ENCODE measurements around the gene NMRAL1. TPM values are rescaled to one million over a fixed set of nuclear protein-coding genes. Genes with fewer than 3 reads are reported as not detected.

Gene NMRAL1
- total and polyA plus RNA-seq, 10 of the 15 experiments (the other 5 are each of a cell fraction or from before 2014, with no cell fraction given) = 4.8 to 102 (median 62.5) TPM

- WGBS (ENCODE audit: insufficient coverage, insufficient replicate concordance, low lambda C conversion rate, missing lambda C conversion rate) = 71% methylated on average over 7 of the region's 7 CpGs
- TF ChIP-seq RCOR1 (conservative IDR thresholded peaks at IDR 0.05; ENCODE audit: low read depth, low read length) = no peak
- no peak for TF ChIP-seq TCF3 (IDR thresholded peaks at IDR 0.05; ENCODE audit: borderline replicate concordance, insufficient read depth, low read depth, low read length)
- no peak for TF ChIP-seq IRF4 (IDR thresholded peaks at IDR 0.05; ENCODE audit: low read depth, low read length)
- TF ChIP-seq ZNF384 (IDR thresholded peaks at IDR 0.05; ENCODE audit: borderline replicate concordance, low read depth, low read length) = no peak
- no peak for TF ChIP-seq LARP7 (IDR thresholded peaks at IDR 0.05)
- no peak overlapping the region for H3K4me3 ChIP-seq
- POLR2A ChIA-PET = no interaction called here
- no peak overlapping the region for H2AFZ ChIP-seq (ENCODE audit: control insufficient read depth, low read depth, low read length)
- H3K27me3 ChIP-seq (replicated peaks in 1 of 2; ENCODE audit: control insufficient read depth in 2 of 2, insufficient read depth in 2 of 2, low read length in 1 of 2) = no peaks in the 10 kb centered on the region
- DNase-seq (ENCODE audit: low read depth, low spot score) (no peak), ATAC-seq (no peak), FAIRE-seq (no peak)
- in situ Hi-C loops (cut with MboI) = no loop called here
- no peaks in the 10 kb centered on the region; a peak in 2 of 4 replicates for H3K36me3 ChIP-seq (ENCODE audit: control insufficient read depth in 2 of 2, insufficient read depth in 2 of 2, low read length in 1 of 2)
- no peaks in the 10 kb centered on the region for H4K20me1 ChIP-seq (ENCODE audit: control insufficient read depth, insufficient read depth)
- SMC1A ChIA-PET (ENCODE audit: uncharacterized antibody, unreplicated experiment) = interaction anchor here (1.6 kb wide), 1 partner anchor 27 kb away, joined by 3 read pairs; no protein-coding TSS in a partner anchor
- no peak overlapping the region for H3K9ac ChIP-seq (ENCODE audit: control insufficient read depth, insufficient read depth, low read length)
- peaks cover 6% of the 10 kb centered on the region; the same call in 1 of the 2 replicates for H3K4me1 ChIP-seq (ENCODE audit: control insufficient read depth, insufficient read depth, low read length)
- no TSS peak for BruUV-seq (replicated peaks)
- intact Hi-C loops (cut with micrococcal nuclease; ENCODE audit: unreplicated experiment) = no loop called here
- no peaks in the 10 kb centered on the region for H3K79me2 ChIP-seq (ENCODE audit: control insufficient read depth, insufficient read depth, low read length)
- no peak overlapping the region for H3K27ac ChIP-seq (ENCODE audit: control insufficient read depth, insufficient read depth)
- no peaks in the 10 kb centered on the region for H3K9me3 ChIP-seq (replicated peaks; ENCODE audit: control insufficient read depth, insufficient read depth, low read length)
- no peak overlapping the region for H3K4me2 ChIP-seq (ENCODE audit: control insufficient read depth, insufficient read depth)
- CTCF ChIA-PET = interaction anchor here (1.0 to 1.6 kb wide), 2 partner anchors 27 to 65 kb away, joined by 3 to 6 read pairs; no protein-coding TSS in a partner anchor
- RAD21 ChIA-PET (ENCODE audit: unreplicated experiment) = no interaction called here
Observed at GRCh38 chr16:4520913-4521312, 46.5 kb upstream of the NMRAL1 start.

- no peak overlapping the region for H2AFZ ChIP-seq (ENCODE audit: control insufficient read depth, low read depth, low read length)
- H3K36me3 ChIP-seq (ENCODE audit: control insufficient read depth in 2 of 2, insufficient read depth in 2 of 2, low read length in 1 of 2) = no peaks in the 10 kb centered on the region; a peak in 2 of 4 replicates
- ATAC-seq (no peak), FAIRE-seq (no peak), DNase-seq (ENCODE audit: low read depth, low spot score) (no peak)
- WGBS (ENCODE audit: insufficient coverage, insufficient replicate concordance, low lambda C conversion rate, missing lambda C conversion rate) = 83% methylated on average over 15 of the region's 15 CpGs
- TF ChIP-seq E2F8 (IDR thresholded peaks at IDR 0.05; ENCODE audit: low read depth, partially characterized antibody) = no peak
- no peak for TF ChIP-seq CEBPZ (IDR thresholded peaks at IDR 0.05; ENCODE audit: low read depth, low read length)
- no peak for TF ChIP-seq LARP7 (IDR thresholded peaks at IDR 0.05)
- no peak for TF ChIP-seq SREBF1 (IDR thresholded peaks at IDR 0.05; ENCODE audit: low read length)
- ChIA-PET RAD21 (ENCODE audit: unreplicated experiment) (no interaction called here), CTCF (interaction anchor here (1.1 to 6.7 kb wide), 6 partner anchors 9 to 104 kb away, joined by 4 to 65 read pairs (median 8); no protein-coding TSS in a partner anchor), SMC1A (ENCODE audit: uncharacterized antibody, unreplicated experiment) (interaction anchor here (1.0 to 1.3 kb wide), 3 partner anchors 14 to 66 kb away, joined by 3 to 7 read pairs (median 6); no protein-coding TSS in a partner anchor), POLR2A (interaction anchor here (0.6 kb wide), 1 partner anchor 31 kb away, joined by 3 read pairs; no protein-coding TSS in a partner anchor)
- H3K9me3 ChIP-seq (replicated peaks; ENCODE audit: control insufficient read depth, insufficient read depth, low read length) = no peaks in the 10 kb centered on the region
- no peak overlapping the region for H3K27ac ChIP-seq (ENCODE audit: control insufficient read depth, insufficient read depth)
- no peaks in the 10 kb centered on the region for H3K27me3 ChIP-seq (replicated peaks in 1 of 2; ENCODE audit: control insufficient read depth in 2 of 2, insufficient read depth in 2 of 2, low read length in 1 of 2)
- no peak overlapping the region for H3K9ac ChIP-seq (ENCODE audit: control insufficient read depth, insufficient read depth, low read length)
- no TSS peak for BruUV-seq (replicated peaks)
- no peak overlapping the region for H3K4me3 ChIP-seq
- H3K4me1 ChIP-seq (ENCODE audit: control insufficient read depth, insufficient read depth, low read length) = peaks cover 13% of the 10 kb centered on the region
- intact Hi-C loops (cut with micrococcal nuclease; ENCODE audit: unreplicated experiment) = loop anchor here (10.0 kb wide), 2 partner anchors 95 to 435 kb away; partner anchors contain the start of genes SEC14L5 and UBALD1
- in situ Hi-C loops (cut with MboI) = loop anchor here (10.0 kb wide), 1 partner anchor 435 kb away; the partner anchor contains the start of gene SEC14L5
- H3K79me2 ChIP-seq (ENCODE audit: control insufficient read depth, insufficient read depth, low read length) = no peaks in the 10 kb centered on the region; the same call in 1 of the 2 replicates
- H4K20me1 ChIP-seq (ENCODE audit: control insufficient read depth, insufficient read depth) = no peaks in the 10 kb centered on the region
- H3K4me2 ChIP-seq (ENCODE audit: control insufficient read depth, insufficient read depth) = no peak overlapping the region
Observed at GRCh38 chr16:4519274-4520058, 45.0 kb upstream of the NMRAL1 start.

Measured in GM12878 (cell line).